A549 (cell line): Measurements from ENCODE around the gene MMP26.

Experiments
- CTCF ChIP-seq: fragments of >200 bp; sonication (Bioruptor Twin); formaldehyde crosslinking; IDR thresholded peaks from 3 replicates; pipeline ENCODE4 v1.5.1; 2016
- HDAC2 ChIP-seq: fragments of 200-600 bp; sonication (generic); IDR thresholded peaks from 2 replicates; pipeline ENCODE4 v1.6.1; 2016
- KDM1A ChIP-seq: fragments of 200-600 bp; sonication (generic); IDR thresholded peaks from 2 replicates; pipeline ENCODE4 v1.6.1; 2016; ENCODE audit warnings: low read depth, mild to moderate bottlenecking
- POLR2A ChIP-seq: IDR thresholded peaks from 2 replicates; pipeline ENCODE4 v1.6.1; 2012; ENCODE audit warnings: mild to moderate bottlenecking, low read length

- TF ChIP-seq KDM1A (no peak), CTCF (no peak), HDAC2 (no peak), POLR2A (no peak)
These were observed 45.7 kb upstream of the MMP26 start for GRCh38 chr11:4658629-4659445.
